ENCODE measurements around the gene C19orf25.
"Not testable (repeated sequence)": the region's sequence is repeated elsewhere in the genome, so short reads cannot be mapped to it uniquely, and the experiment has no call there.

The C19orf25 gene

DNA sequence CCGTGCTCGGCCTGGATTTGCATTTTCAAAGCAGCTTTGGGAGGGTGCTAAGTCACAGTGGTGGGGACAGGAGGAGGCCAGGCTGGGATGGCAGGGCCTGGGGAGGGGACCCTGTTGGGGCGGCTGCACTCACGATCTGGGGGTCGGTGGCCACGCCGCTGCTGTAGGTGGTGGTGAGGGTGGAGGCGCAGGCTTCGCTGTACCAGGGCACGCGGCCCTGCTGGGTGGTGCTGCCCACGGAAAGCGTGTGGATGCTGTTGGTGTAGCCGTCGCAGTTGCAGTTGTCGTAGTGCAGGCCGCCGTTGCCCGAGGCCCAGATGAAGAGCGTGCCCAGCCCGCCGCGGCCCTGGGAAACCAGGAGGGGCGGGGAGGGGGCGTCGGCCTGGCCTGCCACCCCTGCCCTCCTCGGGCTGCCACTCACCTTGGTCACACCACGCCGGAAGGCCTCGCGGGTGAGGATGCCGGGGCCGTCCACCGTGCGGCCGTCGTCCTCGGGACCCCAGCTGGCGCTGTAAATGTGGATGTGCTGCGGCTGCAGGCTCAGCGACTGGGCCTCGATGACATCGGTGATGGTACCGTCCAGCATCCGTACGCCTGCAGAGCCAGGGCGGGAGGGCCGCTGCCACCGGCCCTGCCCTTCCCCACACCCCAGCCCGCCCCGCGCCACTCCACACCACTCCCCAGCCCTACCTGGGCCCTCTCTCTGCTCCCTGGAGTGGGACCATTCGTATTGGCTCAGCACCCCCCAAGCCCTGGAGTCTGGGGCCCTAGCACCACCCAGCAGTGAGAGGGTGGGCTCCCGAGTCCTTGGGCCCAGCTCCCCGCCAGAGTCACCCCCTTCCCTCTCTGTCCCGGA is 7.9 kb upstream of the C19orf25 start:
- no peak overlapping the region for H3K4me3 ChIP-seq (ENCODE audit: low read length)
- DNase-seq (ENCODE audit: low read depth, low spot score): no peak

DNA sequence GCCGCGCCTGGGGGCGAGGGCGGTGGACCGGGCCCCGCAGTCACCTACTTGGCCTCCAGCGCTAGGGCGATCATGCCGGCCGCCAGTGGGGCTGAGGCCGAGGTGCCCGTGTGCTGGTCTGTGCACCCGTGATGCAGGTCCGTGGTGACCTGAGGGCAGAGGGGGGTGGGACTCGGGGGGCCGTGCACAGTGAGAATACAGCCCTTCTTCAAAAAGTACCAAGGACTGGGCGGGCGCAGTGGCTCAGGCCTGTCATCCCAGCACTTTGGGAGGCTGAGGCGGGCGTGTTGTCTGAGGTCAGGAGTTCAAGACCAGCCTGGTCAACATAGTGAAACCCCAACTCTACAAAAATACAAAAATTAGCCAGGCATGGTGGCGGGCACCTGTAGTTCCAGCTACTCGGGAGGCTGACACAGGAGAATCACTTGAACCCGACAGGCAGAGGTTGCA is 5.0 kb upstream of the C19orf25 start:
- no peak overlapping the region for H3K4me3 ChIP-seq (ENCODE audit: low read length)
- DNase-seq (ENCODE audit: low read depth, low spot score): no peak

DNA sequence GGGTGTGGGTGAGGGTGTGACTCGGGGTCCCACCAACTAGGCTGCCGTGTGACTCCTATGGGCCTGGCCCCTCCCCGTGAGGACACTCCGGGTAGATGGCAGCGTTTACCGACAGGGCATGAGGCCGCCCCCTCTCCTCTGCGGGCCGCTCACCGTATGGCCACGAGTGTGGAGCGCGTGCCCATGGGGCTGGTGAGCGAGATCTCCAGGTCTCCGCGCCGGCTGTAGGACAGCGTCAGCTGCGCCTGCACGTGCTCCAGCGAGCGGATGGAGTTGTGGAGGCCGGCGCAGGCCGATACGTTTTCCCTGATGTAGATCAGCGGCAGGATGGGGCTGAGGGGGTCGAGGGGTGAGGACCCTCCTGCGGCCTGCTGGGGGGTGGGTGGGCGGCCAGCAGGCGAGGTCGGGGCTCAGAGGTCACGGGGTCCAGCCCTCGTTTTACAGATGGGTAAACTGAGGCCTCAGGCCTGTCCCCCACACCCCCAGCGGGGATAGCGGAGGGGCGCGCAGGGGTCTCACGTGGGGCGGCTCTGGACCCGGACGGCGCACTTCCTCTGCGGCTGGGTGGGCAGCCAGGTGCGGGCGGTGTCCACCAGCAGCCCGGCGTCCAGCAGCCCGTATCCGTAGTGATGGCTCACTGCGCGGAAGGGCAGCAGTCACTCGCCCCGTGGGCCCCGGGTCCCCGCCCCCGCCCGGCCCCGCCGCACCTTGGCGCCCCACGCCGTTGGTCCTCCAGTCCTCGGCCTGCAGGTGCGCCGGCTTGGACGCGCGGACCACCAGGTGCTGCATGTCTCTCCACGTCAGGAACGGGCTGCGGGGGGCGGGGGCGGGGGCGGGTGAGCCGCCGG is 4.3 kb upstream of the C19orf25 start:
- no peak overlapping the region for H3K4me3 ChIP-seq (ENCODE audit: low read length)
- DNase-seq (ENCODE audit: low read depth, low spot score): no peak

DNA sequence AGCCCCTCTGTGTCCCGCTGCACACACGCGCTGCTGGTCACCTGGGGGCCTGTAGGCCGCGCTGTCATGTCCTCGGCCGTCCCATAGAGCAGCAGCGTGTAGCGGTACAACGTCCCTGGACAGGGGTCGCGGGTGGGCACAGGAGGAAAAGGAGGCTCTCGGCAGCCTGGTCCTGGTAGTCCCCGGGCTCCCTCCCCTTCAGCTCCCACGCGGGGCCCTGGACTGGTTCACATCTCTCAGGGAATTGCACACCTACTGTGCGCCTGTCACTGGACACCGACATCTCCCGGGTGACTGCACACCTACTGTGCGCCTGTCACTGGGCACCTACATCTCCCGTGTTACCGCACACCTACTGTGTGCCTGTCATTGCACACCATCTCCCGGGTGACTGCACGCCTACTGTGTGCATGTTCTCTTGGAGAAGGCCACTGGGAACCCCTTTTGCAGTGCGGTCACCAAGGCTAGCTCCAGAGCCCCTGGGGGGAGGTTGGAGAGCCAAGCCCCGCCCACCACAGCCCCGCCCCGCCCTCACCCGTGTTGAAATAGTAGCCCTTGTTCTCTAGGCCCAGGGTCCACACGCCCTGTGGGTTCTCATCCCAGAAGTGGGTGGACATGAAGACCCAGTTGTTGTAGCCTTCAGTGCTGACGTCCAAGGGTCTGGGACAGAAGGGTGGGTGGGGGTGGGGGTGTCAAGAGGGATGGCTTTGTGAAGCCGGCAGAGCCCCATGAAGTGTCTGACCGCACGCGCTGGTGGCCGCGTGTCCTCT is 3.5 kb upstream of the C19orf25 start:
- no peak for DNase-seq (ENCODE audit: low read depth, low spot score)
- no peak overlapping the region for H3K4me3 ChIP-seq (ENCODE audit: low read length)

DNA sequence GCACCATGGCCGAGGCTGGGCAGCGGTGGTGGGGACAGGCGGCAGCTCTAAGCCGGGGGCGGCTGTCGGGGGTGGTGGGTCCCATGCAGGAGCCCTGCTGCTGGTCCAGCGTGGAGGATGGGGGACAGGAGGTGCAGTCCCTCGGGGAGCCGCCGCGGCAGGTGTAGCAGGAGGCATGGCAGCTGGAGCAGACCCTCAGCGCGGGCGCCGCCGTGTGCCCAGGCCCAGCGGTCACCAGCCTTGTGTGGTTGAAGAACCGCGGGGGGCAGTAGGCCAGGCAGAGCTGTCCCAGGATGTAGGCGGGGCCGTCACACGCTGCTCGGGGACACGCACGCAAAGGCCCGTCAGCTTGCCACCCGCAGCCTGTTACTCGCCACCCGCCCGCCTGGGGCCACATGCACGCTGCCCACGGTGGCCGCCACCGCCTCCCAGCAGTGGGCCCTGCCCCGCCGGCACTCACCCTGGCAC is 2.9 kb upstream of the C19orf25 start:
- no peak overlapping the region for H3K4me3 ChIP-seq (ENCODE audit: low read length)
- DNase-seq (ENCODE audit: low read depth, low spot score): no peak

DNA sequence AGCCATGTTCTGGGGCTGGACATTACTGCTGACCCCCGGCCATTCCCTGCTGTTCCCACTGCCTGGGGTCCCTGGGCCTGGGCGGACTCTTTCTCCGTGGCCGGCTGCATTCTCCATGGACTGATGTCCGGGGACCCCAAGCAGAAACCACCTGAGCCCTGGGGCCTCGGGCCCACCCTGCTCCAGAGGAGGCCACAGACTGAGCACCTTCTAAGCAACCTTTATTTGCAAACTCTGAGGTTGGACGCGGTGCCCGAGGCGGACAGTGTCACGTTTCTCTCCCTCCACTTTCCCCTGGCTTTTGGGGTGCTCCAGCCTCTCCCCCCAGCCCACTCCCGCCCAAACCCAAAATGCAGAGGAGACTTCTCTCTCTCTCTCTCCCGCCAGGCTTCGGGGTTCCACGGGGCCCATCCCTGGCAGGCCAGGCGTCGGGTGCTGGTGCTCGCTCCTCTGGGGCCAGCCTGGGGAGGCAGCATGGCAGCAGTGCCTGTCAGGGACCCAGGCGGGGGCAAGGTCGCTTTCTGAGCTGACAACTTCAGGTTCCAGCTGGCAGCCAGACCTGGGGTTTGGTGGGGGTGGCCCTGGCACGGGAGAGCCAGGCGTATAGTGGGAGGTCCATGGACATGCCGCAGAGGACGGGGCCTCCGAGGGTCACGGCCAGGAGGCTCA is 2.3 kb upstream of the C19orf25 start:
- H3K4me3 ChIP-seq (ENCODE audit: low read length): no peak overlapping the region
- DNase-seq (ENCODE audit: low read depth, low spot score): no peak

DNA sequence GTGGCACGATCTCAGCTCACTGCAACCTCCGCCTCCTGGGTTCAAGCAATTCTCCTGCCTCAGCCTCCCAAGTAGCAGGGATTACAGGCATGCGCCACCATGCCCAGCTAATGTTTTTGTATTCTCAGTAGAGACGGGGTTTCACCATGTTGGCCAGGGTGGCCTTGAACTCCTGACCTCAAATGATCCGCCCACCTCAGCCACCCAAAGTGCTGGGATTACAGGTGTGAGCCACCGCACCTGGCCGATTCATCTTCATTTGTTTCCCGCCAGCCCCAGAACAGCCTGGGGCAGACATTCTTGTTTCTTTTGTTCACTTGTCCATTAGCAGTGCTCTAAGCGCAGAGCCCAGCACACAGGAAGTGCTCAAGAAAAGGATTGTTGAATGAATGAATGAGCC is 2.0 kb downstream of the C19orf25 start:
- not testable (repeated sequence) for DNase-seq (ENCODE audit: low read depth, low spot score); H3K4me3 ChIP-seq (ENCODE audit: low read length)

DNA sequence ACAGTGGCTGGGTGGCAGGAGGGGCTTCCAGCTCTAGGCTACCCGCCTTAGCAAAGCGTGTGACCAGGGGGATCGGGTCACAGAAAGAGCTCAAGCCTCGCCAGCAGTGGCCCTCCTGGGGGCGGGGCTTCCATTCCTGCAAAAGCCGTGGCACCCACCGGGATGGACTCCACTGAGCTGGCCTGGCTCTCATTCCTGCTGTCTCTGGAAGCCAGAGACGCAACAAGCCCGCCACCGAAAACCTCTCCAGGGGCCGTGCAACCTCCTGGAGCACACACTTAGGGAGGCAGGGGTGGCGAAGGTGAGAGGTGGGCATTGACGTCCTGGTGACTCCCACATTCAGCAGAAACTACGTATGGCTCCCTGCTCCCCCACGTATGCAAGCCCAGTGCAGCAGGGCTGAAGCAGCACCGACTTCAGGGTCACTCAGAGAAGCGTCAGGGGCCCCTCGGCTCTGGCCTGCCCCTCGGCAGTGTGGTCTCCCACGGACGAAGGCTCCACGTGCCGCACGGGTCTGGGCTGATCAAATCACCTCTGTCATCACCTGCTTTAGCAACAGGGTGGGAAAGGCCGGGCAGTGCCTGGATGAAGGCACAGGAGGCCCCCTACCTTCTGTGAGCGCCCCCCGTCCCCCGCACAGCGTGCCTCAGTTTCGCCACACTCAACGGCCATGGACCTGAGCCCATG is 3.1 kb downstream of the C19orf25 start:
- DNase-seq (ENCODE audit: low read depth, low spot score): no peak
- no peak overlapping the region for H3K4me3 ChIP-seq (ENCODE audit: low read length)

DNA sequence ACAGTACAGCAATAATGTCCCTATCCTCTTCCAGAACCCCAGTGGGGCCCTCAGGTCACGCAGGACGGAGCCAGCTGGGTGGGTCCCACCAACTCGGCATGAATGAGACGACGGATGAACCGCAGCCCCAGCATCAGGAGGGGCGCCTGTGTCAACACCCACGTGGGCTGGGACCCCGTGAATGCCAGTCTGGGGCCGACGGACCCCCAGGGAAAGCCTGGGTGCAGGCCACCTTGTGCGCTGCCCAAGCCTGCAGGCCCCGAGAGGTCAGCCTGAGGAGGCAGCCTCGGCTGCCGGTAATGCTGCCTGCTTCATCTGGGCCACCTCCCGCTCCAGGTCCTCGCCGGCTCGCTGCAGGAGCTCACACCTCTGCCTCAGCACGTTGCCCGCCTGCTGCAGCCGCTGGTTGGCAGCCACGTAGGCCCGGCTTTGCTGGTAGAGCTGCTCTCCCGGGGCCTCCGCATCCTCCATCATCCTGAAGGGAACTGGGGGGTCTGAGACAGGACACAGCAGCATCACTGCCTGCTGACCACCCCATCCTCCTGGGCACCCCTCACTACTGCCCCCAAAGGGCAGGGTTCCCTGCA is 4.2 kb downstream of the C19orf25 start:
- DNase-seq (ENCODE audit: low read depth, low spot score): no peak
- H3K4me3 ChIP-seq (ENCODE audit: low read length): no peak overlapping the region

DNA sequence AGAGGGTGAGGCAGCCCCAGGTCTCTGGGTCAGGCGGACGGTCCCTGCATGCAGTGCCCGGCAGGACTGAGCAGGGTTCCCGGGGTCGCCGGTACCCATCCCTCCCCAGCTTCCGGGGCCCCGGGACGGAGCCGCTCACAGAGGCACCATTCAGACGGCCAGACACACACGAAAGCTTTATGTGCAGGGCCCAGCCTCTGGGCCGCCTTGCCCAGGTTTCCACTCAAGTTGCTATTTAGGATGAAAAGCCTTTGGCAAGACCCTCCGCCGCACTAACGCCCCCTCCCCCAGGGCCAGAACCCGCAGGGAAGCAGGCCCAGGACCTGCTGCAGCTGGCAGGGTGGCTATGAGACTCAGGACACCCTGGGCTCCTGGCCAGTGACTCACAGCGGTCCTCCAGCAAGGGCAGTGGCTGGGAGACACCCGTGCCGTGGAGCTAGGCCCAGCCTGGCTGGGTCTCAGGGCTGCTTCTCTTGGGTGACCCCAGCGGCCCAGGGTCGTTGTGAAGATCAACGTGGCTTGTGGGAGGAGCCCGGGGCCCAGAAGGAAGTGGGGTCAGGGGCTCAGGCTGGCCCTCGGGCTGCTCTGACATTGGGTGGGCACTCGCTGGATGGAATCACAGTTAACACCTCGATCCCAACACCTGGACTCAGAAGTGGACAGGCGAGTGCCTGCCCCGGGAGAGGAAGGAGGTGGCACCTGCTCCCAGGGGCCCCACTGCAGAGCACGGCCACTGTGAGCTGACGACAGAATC is 4.8 kb downstream of the C19orf25 start:
- H3K4me3 ChIP-seq (ENCODE audit: low read length): no peak overlapping the region
- DNase-seq (ENCODE audit: low read depth, low spot score): no peak

DNA sequence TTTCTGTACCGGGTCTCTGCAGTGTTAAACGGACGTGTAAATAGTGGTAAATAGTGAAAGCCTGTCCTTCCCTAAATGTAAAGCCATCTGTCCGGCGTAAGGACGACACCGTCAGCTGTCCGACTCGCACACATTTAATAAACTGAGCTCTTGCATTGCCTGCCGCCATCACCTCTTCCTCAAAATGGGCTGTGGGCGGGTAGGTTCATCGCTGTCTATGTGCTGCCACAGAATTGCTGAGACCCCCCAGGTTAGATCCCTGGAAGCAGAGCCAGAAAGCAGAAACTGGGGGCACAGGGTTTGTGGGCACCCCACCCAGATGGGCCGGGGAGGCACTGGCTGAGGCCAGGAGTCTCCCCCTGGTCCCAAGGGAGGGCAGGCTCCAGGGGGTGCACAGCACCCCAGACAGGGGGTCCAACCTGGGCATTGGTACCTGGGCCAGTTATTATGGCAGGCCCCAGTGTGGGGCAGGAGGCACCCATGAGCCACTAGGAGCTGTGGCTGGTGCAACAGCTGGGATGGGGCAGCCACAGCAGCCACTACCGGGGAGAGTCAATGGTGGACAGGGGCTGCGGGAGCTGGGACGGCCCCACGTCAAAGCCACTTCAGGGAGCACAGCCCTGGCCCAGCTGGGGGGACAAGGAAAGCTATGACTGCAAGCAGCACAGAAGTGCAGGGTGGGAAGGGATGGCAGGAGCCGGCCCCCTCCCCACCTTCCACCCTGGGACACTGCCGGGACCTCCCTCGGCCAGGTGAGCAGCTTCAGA is 5.7 kb downstream of the C19orf25 start:
- DNase-seq (ENCODE audit: low read depth, low spot score): no peak
- no peak overlapping the region for H3K4me3 ChIP-seq (ENCODE audit: low read length)

DNA sequence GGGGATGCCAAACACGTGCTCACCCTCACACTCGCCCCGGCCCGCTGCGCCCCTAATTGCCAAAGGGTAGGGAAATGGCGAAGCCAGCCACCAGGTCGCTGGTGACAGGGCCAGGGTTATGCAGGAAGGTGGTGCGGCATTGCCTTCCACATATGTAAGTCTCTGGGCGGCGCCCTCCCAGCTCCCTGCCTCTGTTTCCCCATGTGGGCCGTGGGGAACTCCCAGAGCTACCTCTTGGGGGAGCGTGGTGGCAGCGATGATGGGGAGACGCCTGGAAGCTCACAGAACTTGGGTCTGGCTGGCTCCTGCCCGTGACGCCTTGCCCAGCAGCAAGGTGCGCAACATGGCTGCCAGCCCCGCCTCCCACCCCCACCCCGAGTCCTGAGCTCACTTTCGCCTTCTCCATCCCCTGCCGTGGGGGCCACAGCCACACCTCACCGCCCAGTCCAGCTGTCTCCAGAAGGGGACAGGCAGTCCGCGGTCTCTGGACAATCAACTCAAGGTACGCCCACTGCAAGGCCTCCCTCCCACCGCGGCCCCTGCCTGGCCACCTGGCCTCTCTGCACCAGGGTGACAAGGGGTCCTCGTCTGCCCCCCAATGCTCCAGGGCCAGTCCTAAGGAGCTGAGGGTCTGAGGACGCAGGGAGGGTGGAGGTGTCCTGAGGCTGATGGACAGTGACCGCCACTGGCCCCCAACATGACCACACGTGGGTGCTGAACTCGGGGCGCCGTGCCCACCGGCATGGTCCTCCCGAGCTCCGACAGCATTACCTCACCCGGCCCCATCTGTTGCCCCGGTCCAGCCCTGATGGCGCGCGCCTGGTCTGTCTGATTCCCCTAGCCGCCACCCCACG is 6.6 kb downstream of the C19orf25 start:
- H3K4me3 ChIP-seq (ENCODE audit: low read length): no peak overlapping the region
- no peak for DNase-seq (ENCODE audit: low read depth, low spot score)

DNA sequence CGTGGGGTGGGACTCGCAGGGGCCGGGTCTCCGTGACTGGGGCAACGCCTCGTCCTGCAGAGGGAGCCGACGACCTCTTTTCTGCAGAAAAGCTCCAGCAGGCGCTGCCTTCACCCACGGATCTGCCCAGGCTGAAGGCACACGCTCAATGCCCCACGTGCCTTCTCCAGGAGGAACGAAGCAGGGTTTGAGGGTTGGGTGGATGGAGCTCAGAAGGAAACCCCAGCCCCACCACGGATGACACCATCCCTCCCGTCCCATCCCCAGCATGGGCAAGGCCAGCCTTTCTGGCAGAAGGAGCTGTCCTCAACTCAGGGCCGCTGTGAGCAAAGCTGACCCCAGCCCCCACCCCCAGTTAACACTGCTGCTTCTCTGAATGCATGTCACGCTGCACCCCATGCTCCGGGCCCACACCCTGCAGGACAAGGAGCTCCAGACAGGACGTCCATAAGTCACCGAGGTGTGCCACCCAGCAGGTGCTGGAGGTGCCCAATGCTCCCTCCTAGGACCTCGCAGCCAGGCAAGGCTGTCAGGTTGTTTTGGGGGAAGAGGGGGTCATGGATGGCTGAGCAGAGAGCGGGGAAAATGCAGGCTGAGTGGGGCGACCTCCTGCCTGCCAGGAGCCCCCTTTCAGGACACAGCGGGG is 7.4 kb downstream of the C19orf25 start:
- DNase-seq (ENCODE audit: low read depth, low spot score): no peak
- no peak overlapping the region for H3K4me3 ChIP-seq (ENCODE audit: low read length)

DNA sequence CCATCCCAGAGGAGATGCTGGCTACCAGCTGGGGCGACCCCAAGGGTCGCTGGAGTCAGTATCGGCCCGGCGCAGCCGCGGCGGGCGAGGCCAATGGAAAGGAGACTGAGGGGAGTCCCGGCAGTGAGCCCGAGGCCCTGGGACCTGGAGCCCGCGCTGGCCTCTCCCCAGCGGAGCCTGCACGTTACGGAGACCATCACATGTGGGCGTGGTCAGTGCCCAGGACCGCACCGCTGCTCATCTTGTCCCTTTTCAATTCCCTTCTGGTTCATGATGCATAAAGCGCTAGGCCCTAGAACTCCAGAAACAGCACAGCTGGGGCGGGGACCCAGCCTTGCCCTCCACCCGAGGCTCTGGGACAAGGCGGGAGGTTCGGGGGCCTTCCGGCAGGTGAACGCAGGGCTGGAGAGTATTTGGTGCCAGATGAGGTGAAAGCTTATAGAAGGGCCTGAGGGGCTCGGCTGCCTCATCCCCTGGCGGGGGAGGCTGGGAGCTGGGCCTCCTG is 8.0 kb downstream of the C19orf25 start:
- no peak for DNase-seq (ENCODE audit: low read depth, low spot score)
- H3K4me3 ChIP-seq (ENCODE audit: low read length): peak overlapping the region; percentile 13; the same call in 1 of the 2 replicates
